ENCODE results near the gene MPV17L.
A peak's percentile ranks its signal among the peaks of the same experiment; 100 is the strongest.
"Not testable (repeated sequence)": the region's sequence is repeated elsewhere in the genome, so short reads cannot be mapped to it uniquely, and the experiment has no call there.

The MPV17L gene

DNA sequence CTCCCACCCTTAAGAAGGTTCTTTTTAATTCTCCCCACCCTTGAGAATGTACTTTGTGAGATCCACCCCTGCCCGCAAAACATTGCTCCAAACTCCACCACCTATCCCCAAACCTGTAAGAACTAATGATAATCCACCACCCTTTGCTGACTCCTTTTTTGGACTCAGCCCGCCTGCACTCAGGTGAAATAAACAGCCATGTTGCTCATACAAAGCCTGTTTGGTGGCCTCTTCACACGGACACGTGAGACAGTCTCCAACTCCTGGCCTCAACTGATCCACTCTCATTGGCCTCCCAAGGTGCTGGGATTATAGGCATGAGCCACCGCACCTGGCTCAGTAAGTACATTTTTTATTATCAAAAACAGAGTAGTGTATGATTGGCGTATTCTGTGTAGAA lies 13.9 kb downstream of the MPV17L start:
- not testable (repeated sequence) for DNase-seq (ENCODE audit: low spot score)

DNA sequence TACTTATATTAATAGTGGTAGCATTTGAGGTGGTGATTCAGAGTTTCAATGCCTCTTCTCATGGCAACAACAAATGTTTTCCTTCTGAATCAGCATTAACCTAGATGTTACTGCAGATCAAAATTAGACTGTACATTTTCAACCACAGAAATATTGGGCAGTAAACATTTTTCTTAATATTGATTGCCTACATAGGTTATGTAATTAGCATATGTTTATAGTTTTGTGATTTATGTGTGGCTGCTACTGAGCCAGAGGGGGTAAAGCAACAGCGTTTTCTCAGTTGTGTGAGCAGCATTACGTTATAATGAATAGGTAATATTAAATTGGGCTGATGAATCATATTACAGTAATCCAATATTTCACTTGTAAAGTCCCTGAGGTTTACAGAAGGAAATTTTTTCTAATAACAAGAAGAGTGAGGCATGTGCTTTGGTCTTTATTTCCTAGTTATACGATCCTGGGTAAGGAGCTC lies 20.0 kb downstream of the MPV17L start:
- no peak for DNase-seq (ENCODE audit: low spot score)

DNA sequence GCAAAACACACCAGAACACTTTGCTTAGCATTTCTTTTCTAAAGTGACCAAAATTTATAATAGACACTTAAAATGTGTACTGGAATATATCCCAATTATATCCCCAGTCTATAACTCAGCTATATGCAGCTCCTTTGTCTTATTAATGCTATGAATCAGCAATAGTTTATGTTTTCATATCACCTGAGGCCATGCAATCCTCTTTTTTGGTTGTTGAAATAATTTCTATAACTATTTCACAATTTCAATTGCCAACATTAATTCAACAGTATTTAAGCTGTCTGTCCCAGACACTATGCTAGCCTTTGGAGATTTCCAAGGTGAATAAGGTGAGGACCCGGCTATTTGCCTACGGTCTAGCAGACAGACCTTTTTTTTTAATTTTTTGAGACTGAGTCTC lies 21.6 kb downstream of the MPV17L start:
- no peak for DNase-seq (ENCODE audit: low spot score)

DNA sequence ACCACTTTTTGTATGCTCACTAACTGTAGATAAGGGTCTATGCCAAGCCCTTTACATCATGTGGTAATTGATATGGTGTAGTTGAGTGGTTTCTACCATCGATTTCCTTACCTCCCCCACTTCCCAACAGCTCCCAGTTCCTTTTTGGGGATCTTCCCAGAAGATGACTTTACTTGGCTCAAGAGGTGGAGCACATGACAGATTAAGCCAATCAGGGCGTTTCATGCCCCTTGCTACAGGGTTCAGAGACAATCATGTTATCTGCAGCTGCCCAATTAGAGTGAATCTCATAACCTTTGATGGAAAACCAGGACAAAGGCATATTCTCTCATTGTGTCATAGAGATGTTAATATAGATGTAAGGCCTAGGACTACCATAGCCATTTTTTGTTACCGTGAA lies 22.7 kb downstream of the MPV17L start:
- DNase-seq (ENCODE audit: low spot score), result peak; percentile 16

DNA sequence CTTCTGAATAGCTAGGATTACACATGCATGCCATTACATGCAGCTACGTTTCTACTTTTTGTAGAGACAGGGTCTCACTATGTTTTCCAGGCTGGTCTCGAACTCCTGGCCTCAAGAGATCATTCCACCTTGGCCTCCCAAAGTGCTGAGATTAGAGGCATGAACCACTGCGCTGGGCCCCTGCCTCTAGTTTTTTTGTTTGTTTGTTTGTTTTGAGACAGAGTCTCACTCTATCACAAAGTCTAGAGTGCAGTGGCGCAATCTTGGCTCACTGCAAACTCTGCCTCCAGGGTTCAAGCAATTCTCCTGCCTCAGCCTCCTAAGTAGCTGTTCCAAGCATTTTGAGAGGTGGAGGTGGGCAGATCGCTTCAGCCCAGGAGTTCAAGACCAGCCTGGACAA lies 26.1 kb downstream of the MPV17L start:
- DNase-seq (ENCODE audit: low spot score), result not testable (repeated sequence)

DNA sequence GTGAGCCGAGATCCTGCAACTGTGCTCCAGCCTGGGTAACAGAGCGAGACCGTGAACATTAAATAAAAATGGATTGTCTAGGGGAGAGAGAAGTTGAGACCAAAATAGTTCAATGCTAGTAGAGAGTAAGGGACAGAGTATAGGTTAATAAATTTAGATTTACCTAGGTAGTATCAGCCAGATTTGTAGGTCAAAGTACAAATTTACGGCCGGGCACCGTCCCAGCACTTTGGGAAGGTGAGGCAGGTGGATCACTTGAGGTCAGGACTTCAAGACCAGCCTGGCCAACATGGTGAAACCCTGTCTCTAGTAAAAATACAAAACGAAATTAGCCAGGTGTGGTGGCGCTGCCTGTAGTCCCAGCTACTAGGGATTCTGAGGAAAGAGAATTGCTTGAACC lies 26.7 kb downstream of the MPV17L start:
- DNase-seq (ENCODE audit: low spot score), result no peak

DNA sequence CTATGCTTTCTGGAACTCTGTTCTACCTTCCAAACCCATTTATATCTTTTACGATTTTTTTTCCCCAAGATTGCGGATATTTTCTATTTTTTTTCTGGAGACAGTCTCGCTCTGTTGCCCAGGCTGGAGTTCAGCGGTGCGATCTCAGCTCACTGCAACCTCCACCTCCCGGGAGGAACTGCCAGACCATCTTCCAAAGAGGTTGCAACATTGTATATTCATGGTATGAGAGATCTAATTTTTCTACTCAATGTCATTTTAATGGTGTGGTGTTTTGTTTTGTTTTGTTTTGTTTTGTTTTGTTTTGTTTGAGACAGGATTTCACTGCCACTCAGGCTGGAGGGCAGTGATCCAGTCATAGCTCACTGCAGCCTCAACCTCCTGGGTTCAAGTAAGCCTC lies 30.3 kb downstream of the MPV17L start:
- DNase-seq (ENCODE audit: low spot score), result no peak

DNA sequence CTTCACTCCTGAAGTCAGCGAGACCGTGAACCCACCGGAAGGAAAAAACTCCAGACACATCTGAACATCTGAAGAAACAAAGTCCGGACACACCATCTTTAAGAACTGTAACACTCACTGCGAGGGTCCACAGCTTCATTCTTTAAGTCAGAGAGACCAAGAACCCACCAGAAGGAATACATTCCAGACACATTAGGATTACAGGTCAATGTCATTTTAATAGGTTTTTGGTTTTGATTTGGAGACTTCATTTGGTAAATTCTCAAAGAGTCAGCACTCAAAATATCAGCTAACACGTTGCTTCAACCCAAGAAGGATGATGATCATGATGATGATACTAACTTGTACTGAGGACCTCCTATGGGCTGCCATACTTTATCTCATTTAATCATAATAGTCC lies 31.2 kb downstream of the MPV17L start:
- no peak for DNase-seq (ENCODE audit: low spot score)

DNA sequence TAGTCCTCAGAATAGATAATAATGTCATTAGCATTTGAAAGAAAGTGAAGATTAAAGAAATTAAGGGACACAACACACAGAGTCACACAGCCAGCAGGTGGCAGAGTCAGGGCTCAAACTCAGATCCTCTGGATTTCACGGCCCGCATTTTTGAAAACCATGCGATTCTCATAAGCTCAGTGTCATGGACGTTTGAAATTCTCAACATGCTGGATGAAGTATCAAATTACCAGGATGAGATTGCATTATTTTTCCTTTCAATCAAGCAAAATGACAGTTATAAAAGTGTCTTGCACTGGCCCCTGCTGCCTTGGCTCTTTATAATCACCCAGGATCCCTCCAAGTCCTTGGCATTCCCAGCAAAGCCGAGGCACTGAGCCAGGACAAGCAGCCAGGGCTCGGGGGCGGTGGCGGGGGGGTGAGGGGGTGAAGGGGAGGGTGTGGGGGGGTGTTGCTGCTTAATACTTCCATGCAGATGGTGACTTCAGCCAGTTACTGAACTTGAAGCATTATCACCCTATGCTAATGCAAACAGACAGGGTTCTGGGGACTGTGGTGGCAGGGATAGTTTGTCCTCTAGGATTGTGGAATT lies 32.2 kb downstream of the MPV17L start:
- DNase-seq (ENCODE audit: low spot score), result peak; percentile 76

DNA sequence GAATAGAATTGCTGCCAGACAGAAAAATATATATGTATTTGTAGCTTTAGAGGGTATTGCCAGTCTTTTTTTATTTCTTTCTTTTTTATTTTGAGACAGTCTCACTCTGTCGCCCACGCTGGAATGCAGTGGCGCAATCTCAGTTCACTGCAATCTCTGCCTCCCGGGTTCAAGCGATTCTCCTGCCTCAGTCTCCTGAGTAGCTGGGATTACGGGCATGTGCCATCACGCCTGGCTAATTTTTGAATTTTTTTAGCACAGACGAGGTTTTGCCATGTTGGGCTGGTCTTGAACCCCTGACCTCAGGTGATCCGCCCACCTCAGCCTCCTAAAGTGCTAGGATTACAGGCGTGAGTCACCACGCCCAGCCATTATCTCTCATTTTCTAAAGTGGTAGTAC lies 35.3 kb downstream of the MPV17L start:
- DNase-seq (ENCODE audit: low spot score), result not testable (repeated sequence)

DNA sequence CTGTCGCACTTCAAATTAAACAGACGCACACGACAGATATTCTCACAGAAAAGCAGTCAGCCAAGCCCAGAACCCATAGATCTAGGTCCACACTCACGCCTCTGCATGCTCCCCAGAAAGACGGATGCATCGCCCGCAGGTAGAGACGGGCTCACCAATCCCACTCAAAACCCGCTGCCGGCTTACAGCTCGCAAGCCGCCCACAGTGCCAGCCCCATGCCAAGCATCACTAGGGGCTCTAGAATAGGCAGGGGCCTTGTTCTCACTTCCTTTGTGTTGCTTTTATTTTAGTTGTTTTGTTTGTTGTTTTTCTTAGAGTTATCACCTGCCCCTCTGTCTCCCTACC lies 38.5 kb downstream of the MPV17L start:
- no peak for DNase-seq (ENCODE audit: low spot score)

DNA sequence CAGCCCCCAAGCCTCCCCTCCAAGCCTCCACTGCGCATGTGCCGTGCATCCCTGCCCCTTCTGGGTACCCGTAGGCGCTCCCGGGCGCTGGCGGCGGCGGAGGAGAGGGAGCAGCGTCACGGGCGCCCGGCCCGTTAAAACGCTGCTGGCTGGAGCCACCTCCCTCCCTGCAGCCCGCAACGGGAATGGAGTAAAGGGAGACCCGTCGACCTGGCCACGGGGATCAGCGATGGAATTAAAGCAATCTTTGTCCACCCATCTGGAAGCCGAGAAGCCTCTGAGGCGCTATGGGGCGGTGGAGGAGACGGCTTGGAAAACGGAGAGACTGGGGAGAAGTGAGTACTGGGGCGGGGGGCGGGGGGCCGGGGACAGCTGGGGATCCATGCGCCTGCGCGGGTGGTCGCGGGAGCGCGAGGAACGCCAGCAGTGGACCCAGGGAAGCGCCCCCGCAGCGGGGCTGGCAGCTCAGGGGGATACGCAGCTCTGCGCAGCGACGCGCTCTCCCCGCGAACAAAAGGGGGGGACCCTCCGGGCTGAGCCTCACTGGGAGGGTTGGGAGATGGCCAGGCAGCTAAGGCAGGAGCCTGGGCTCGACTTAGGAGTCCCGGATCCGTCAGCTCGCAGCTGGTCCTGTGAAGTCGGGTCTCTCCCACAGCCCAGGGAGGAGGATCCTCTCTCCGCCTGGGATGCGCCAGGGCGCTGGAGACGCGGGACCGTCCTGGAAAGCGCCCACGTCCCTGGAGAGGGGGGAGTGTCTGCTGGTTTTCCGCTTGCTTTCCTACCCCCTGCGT lies 39.1 kb downstream of the MPV17L start, which contains the start of gene BMERB1:
TSS of gene BMERB1 (plus strand) at position 164 of the 791 bp plus-strand sequence. CDS start at position 230, 66 bp downstream.
- DNase-seq (ENCODE audit: low spot score), result peak; percentile 96

DNA sequence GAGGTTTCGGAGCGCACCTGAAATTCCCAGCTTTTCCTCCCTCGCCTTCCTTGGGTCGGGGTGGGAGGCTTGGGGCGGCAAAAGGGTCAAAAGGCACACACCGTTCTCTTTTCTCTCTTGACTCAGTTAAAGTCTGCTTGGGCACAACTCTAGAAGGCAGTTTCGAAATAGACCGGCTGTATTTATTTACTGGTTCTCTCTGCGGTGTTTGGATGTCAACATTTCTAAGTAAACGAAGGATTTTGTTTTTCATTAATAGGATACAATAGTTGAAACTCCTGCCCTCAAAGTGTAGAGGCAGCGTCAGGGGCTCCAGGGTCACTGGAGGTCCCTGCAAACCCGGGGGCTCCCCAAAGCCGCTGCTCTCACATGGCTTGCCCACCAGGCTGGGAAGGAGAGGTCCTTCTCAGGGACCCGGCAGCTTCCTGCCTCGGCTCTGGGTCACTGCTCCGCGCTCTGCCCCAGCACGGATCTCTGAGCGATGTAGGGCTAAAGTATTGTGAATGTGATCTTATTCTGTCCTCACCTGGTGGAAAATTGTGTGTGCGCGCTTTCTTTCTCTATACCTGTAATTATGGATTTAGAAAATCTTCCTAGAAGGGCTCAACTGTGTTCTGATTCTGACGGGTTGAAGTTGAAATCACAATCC lies 39.8 kb downstream of the MPV17L start:
- DNase-seq (ENCODE audit: low spot score), result no peak

DNA sequence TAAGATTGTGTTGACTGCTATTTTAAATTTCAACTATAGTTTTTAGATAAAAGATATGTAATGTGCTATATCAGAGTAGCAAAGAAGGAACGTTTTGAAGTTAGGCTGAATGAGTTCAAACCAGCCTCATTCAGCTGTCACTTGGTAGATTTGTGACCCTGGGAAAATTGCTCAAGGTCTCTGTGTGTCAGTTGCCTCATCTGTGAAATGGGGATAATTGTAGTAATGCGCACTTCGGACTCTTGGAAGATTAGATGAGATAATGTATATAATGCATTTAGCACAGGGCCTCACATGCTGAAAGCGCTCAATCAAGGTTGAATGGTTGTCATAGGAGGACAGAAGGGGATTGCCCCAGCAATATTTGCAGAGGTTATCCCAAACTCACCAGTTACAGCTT lies 43.5 kb downstream of the MPV17L start:
- DNase-seq (ENCODE audit: low spot score), result no peak

DNA sequence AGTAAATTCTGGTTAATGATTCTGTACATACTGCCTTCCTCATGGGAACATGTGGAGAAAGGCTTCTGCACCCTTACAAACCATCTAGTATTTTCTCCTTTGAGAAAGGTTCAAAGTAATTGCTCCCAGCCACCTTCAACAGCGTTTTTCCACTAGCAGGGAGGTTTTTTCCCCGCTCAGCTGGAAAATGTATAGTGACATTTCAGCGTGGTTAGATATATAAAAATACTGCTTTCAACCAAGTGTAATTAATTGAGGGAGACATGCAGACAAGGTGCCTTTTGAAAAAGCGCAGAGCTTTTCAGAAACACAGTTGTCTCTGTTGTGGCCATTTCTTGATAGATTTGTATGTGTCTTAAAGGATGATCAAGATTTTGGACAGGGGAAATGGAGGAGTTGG lies 44.0 kb downstream of the MPV17L start:
- no peak for DNase-seq (ENCODE audit: low spot score)

DNA sequence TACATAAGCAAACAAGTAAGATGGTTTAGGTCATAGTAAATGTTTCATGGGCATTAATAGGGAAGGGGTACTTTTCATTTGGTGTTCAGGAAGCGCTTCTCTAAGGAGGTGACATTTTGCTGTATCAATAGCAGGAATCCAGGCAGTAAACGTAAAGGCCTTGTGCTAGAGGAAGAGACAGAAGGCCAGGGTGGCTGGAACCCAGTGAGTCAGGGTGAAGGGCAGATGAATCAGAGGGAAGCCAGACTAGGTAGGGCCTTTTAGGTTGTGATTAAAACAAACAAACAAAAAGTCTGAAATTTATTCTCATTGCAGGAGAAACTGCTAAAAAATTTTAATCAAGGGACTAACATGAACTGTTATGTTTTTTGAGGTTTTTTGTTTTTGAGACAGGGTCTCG lies 45.3 kb downstream of the MPV17L start:
- DNase-seq (ENCODE audit: low spot score), result peak; percentile 46

DNA sequence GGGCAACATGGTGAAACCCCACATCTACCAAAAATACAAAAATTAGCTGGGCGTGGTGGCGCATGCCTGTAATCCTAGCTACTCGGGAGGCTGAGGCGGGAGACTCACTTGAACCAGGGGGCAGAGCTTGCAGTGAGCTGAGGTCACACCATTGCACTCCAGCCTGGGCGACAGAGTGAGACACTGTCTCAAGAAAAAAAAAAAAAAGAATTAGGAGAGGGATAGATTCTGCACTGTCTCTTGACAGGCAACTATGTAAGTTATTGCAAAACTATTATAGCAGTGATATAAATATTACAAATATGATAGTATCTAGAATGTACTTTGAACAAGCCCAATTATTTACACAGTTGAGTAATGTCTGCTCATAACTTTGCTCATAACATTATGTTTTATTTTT lies 46.6 kb downstream of the MPV17L start:
- not testable (repeated sequence) for DNase-seq (ENCODE audit: low spot score)

DNA sequence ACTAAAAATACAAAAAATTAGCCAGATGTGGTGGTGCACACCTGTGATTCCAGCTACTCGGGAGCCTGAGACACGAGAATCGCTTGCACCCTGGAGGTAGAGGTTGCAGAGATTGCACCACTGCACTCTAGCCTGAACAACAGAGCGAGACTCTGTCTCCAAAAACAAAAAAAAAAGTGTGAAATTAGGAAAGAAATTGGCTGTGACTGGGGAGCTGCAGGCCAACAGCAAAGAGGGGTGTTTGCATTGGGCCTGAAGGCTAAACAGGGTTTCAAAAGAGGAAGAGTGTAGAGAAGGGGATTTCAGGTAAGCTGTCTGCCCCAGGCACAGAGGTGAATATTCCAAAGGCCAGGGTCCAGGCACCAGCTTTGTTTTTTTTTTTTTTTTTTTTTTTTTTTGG lies 48.2 kb downstream of the MPV17L start:
- DNase-seq (ENCODE audit: low spot score), result no peak

DNA sequence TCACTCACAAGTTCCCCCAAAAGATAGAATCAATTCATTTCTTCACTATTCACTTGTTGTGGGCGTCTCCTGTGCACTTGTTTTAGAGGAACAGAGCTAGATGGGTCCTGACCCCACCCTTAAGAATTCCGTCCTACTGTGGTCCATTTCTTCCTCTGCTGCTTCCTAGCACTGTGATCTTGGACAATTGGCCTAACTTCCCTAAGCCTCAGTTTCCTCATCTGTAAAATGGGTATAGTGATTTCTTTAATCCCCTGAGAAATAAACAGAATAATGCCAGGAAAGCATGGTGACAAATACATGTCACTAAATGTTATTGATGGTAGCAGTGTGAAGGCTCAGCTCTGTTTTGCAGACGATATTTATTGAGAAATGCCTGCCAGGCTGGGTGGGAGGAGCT lies 48.7 kb downstream of the MPV17L start:
- DNase-seq (ENCODE audit: low spot score), result no peak

DNA sequence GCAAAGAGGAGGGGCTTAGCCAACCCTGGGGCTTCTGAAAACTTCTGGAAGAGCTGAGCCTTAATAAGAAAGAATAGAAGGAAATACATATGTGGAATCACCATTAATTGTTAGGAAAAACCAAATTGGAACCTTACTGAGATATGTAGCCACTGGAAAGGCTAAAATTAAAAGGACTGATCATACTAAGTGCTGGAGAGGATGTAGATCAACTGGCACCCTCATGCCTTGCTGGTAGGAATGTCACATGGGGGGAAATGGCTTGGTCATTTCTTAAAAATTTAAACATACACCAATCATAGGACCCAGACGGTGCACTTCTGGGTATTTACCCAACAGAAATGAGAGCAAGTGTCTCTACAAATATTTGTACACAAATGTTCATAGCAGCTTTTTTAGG lies 49.9 kb downstream of the MPV17L start:
- DNase-seq (ENCODE audit: low spot score), result no peak

DNA sequence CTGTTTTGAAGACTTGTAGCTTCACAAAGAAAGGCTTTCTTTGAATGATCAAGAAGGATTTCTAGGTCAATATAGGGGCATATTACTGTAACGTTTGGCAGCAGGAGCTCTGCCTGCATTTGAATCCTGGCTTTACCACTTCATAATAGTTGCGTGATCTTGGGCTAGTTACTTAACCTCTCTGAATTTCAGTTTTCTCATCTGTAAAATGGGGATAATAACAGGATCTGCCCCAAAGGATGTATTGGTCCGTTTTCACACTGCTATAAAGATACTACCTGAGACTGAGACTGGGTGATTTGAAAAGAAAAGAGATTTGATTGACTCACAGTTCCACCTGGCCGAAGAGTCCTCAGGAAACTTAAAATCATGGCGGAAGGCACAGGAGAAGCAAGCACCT lies 51.3 kb downstream of the MPV17L start:
- DNase-seq (ENCODE audit: low spot score), result no peak

DNA sequence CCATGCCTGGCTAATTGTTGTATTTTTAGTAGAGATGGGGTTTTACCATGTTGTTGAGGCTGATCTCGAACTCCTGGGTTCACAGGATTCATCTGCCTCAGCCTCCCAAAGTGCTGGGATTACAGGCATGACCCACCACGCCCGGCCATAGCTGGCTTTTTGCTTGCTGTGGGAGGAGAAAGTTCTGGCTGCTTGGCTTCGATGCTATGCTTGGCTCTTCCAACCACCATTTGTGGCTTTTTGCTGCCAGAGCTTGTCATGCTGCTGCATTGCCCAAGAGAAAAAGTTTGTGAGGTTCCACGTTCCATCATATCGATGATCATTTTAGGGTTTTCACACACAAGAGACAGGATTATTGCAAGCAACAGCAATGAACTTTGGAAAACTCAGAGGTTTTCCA lies 55.1 kb downstream of the MPV17L start:
- DNase-seq (ENCODE audit: low spot score), result peak; percentile 63

DNA sequence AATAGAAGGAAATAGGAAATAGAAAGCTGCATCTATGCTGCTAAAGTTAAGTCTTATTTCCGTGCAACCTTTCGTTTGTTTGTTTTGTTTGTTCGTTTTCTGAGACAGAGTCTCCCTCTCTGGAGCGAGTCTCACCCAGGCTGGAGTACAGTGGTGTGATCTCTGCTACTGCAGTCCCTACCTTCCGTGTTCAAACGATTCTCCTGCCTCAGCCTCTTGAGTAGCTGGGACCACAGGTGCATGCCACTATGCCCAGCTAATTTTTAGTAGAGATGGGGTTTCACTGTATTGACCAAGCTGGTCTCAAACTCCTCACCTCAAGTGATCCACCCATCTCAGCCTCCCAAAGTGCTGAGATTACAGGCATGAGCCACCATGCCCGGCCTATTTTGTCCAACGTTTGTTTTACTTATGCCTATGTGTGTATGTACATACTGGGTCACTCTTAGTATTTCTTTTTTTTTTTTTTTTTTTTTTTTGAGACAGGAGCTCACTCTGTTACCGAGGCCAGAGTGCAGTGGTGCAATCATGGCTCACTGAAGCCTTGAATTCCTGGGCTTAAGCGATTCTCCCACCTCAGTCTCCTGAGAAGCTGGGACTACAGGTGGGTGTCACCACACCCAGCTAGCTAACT lies 55.7 kb downstream of the MPV17L start:
- DNase-seq (ENCODE audit: low spot score), result no peak
